ENCODE data around the gene GPATCH8.

DNA sequence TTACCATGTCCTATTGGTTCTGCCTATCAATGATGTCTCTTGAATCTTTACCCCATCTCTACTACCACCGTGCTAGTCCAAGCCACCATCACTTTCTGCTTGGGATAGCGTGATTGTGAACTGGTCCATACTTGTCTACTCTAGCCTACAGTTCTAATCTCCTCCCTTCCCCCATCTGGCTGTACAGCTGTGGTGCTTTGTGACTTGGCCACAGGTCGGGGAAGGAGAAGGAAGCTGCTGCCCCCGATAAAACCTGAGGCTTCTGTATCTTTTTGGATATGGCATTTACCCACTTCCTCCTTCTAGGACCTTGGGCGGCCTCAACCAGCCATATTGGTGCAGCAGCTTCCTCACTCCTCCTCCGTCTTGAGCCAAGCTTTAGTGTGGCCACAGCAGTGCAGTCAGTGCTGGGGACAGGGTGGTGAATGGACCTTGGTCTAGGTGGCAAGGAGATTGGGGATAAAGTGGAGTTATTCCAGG is 113.4 kb downstream of the GPATCH8 start:
- TF ChIP-seq CTCF (conservative IDR thresholded peaks at IDR 0.05 in 1 of 2, IDR thresholded peaks at IDR 0.05 in 1 of 2; ENCODE audit: extremely low read depth in 1 of 2, insufficient read depth in 1 of 2, low read depth in 1 of 2, low read length in 2 of 2), result no peak
- TF ChIP-seq EZH2 (IDR thresholded peaks at IDR 0.05; ENCODE audit: borderline replicate concordance, low read length), result no peak

All from mammary epithelial cell (primary cell).